ENCODE data around the gene SKA1.

The SKA1 gene

GRCh38 chr18:50374753-50375391 lies at the start of gene SKA1:
Gene SKA1, plus strand, starts transcription at chr18:50375046. Its CDS starts 785 bp downstream, at chr18:50375831.
- peak; percentile 60 to 87 (median 81) for DNase-seq (ENCODE audit: low read depth in 2 of 3, low spot score in 2 of 3)

GRCh38 chr18:50327983-50328382 lies 46.9 kb upstream of the SKA1 start:
- no peak for DNase-seq (ENCODE audit: low read depth in 2 of 3, low spot score in 2 of 3)

GRCh38 chr18:50330176-50330575 lies 44.7 kb upstream of the SKA1 start:
- DNase-seq (ENCODE audit: low read depth in 2 of 3, low spot score in 2 of 3): no peak

- DNase-seq (ENCODE audit: low read depth in 2 of 3, low spot score in 2 of 3): no peak
These were observed 43.2 kb upstream of the SKA1 start for GRCh38 chr18:50331691-50332090.

GRCh38 chr18:50334546-50335152 lies 40.2 kb upstream of the SKA1 start:
- DNase-seq (ENCODE audit: low read depth in 2 of 3, low spot score in 2 of 3): no peak

GRCh38 chr18:50338122-50338521 lies 36.7 kb upstream of the SKA1 start:
- no peak for DNase-seq (ENCODE audit: low read depth in 2 of 3, low spot score in 2 of 3)

- no peak for DNase-seq (ENCODE audit: low read depth in 2 of 3, low spot score in 2 of 3)
These were observed 36.1 kb upstream of the SKA1 start for GRCh38 chr18:50338715-50339114.

- no peak for DNase-seq (ENCODE audit: low read depth in 2 of 3, low spot score in 2 of 3)
These were observed 34.8 kb upstream of the SKA1 start for GRCh38 chr18:50340078-50340477.

GRCh38 chr18:50341443-50341842 lies 33.4 kb upstream of the SKA1 start:
- no peak for DNase-seq (ENCODE audit: low read depth in 2 of 3, low spot score in 2 of 3)

GRCh38 chr18:50350699-50351098 lies 24.1 kb upstream of the SKA1 start:
- no peak for DNase-seq (ENCODE audit: low read depth in 2 of 3, low spot score in 2 of 3)

- no peak for DNase-seq (ENCODE audit: low read depth in 2 of 3, low spot score in 2 of 3)
These were observed 18.6 kb upstream of the SKA1 start for GRCh38 chr18:50356036-50356945.

GRCh38 chr18:50358844-50359243 lies 16.0 kb upstream of the SKA1 start:
- no peak for DNase-seq (ENCODE audit: low read depth in 2 of 3, low spot score in 2 of 3)

- no peak for DNase-seq (ENCODE audit: low read depth in 2 of 3, low spot score in 2 of 3)
These were observed 15.0 kb upstream of the SKA1 start for GRCh38 chr18:50359806-50360205.

GRCh38 chr18:50360611-50361010 lies 14.2 kb upstream of the SKA1 start:
- no peak for DNase-seq (ENCODE audit: low read depth in 2 of 3, low spot score in 2 of 3)

- DNase-seq (ENCODE audit: low read depth in 2 of 3, low spot score in 2 of 3): no peak
These were observed 5.2 kb upstream of the SKA1 start for GRCh38 chr18:50369672-50370071.

GRCh38 chr18:50372743-50373142 lies 2.1 kb upstream of the SKA1 start:
- DNase-seq (ENCODE audit: low read depth in 2 of 3, low spot score in 2 of 3): no peak

GRCh38 chr18:50373561-50374219 lies 1.2 kb upstream of the SKA1 start:
- DNase-seq (ENCODE audit: low read depth in 2 of 3, low spot score in 2 of 3): no peak

GRCh38 chr18:50374220-50374752 lies 560 bp upstream of the SKA1 start:
- no peak for DNase-seq (ENCODE audit: low read depth in 2 of 3, low spot score in 2 of 3)

- DNase-seq (ENCODE audit: low read depth in 2 of 3, low spot score in 2 of 3): no peak
These were observed 2.4 kb downstream of the SKA1 start for GRCh38 chr18:50377061-50377798.

GRCh38 chr18:50388988-50389387 lies 14.1 kb downstream of the SKA1 start:
- no peak for DNase-seq (ENCODE audit: low read depth in 2 of 3, low spot score in 2 of 3)

- DNase-seq (ENCODE audit: low read depth in 2 of 3, low spot score in 2 of 3): no peak
These were observed 19.0 kb downstream of the SKA1 start for GRCh38 chr18:50393802-50394201.
